ENCODE data around the gene TAS2R10.
"Not testable (repeated sequence)": the region's sequence is repeated elsewhere in the genome, so short reads cannot be mapped to it uniquely, and the experiment has no call there.

GRCh38 chr12:10791769-10792168 lies 34.4 kb downstream of the TAS2R10 start:
- TF ChIP-seq POLR2A (IDR thresholded peaks at IDR 0.05) = not testable (repeated sequence)
- TF ChIP-seq, protein P1, sequence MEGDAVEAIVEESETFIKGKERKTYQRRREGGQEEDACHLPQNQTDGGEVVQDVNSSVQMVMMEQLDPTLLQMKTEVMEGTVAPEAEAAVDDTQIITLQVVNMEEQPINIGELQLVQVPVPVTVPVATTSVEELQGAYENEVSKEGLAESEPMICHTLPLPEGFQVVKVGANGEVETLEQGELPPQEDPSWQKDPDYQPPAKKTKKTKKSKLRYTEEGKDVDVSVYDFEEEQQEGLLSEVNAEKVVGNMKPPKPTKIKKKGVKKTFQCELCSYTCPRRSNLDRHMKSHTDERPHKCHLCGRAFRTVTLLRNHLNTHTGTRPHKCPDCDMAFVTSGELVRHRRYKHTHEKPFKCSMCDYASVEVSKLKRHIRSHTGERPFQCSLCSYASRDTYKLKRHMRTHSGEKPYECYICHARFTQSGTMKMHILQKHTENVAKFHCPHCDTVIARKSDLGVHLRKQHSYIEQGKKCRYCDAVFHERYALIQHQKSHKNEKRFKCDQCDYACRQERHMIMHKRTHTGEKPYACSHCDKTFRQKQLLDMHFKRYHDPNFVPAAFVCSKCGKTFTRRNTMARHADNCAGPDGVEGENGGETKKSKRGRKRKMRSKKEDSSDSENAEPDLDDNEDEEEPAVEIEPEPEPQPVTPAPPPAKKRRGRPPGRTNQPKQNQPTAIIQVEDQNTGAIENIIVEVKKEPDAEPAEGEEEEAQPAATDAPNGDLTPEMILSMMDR (IDR thresholded peaks at IDR 0.05 in 4 of 5, conservative IDR thresholded peaks at IDR 0.05 in 1 of 5) = not testable (repeated sequence)
